ENCODE measurements around the gene ARFRP1. TPM values are rescaled to one million over a fixed set of nuclear protein-coding genes. Genes with fewer than 3 reads are reported as not detected.

ARFRP1 gene
- polyA plus RNA-seq, 1 experiment: 23.8 TPM

DNA sequence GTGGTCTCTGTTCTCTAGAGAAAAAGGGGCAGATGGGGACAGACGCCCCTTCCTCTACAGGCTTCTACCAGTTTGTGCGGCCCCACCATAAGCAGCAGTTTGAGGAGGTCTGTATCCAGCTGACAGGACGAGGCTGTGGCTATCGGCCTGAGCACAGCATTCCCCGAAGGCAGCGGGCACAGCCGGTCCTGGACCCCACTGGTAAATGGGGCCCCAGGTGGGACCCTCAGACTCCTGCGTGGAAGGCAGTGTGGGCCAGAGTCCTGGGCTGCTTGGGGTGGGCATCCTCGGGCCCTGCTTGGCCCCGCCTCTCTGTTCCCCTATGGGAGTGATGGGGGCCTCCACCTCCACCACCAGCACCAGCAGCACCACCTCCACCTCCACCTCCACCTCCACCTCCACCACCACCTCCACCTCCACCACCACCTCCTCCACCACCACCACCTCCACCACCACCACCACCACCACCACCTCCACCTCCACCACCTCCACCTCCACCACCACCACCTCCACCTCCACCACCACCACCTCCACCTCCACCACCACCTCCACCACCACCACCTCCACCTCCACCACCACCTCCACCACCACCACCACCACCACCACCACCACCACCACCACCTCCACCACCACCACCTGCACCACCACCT is 14.6 kb downstream of the ARFRP1 start:
- CTCF ChIA-PET: no interaction called here
- no peaks in the 10 kb centered on the region; the same call in 1 of the 2 replicates for H3K9me3 ChIP-seq (ENCODE audit: control insufficient read depth, insufficient read depth, low read length)
- H3K27ac ChIP-seq (ENCODE audit: low read depth, low read length): no peak overlapping the region
- POLR2A ChIA-PET: no interaction called here
- TF ChIP-seq, protein P1, sequence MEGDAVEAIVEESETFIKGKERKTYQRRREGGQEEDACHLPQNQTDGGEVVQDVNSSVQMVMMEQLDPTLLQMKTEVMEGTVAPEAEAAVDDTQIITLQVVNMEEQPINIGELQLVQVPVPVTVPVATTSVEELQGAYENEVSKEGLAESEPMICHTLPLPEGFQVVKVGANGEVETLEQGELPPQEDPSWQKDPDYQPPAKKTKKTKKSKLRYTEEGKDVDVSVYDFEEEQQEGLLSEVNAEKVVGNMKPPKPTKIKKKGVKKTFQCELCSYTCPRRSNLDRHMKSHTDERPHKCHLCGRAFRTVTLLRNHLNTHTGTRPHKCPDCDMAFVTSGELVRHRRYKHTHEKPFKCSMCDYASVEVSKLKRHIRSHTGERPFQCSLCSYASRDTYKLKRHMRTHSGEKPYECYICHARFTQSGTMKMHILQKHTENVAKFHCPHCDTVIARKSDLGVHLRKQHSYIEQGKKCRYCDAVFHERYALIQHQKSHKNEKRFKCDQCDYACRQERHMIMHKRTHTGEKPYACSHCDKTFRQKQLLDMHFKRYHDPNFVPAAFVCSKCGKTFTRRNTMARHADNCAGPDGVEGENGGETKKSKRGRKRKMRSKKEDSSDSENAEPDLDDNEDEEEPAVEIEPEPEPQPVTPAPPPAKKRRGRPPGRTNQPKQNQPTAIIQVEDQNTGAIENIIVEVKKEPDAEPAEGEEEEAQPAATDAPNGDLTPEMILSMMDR (IDR thresholded peaks at IDR 0.05; ENCODE audit: low read depth, low read length): no peak
- H3K27me3 ChIP-seq (ENCODE audit: control insufficient read depth, insufficient read depth, low read length): no peaks in the 10 kb centered on the region
- no peak for DNase-seq (ENCODE audit: low read depth, low spot score)
- H3K4me3 ChIP-seq (ENCODE audit: low read depth, low read length): no peak overlapping the region

DNA sequence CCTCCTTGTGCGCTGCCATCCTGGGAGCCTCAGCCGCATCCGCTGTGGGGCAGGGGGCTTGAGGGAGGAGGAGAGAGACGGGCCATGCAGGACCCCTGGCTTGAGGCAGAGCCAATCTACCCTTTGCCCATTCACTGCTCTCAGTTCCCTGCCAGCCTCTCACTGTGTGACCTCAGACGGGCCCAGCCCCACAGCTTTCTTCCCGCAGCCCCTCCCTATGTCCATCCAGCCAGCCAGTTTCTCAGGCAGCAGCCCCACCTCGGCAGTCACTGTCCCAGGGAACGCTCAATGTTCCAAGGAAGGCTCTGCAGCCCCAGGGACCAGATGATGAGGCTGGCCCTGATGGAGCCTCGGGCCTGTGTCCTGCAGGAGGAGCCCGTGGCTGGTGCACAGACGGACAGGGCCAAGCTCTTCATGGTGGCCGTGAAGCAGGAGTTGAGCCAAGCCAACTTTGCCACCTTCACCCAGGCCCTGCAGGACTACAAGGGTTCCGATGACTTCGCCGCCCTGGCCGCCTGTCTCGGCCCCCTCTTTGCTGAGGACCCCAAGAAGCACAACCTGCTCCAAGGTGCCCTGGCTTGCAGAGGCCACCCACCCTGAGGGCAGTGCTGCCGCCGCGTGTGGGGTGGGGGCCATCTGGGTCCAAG is 15.2 kb downstream of the ARFRP1 start:
- TF ChIP-seq, protein P1 (IDR thresholded peaks at IDR 0.05; ENCODE audit: low read depth, low read length): 0 out of 2 replicates have a peak, but pooled peaks have one; percentile 13
- no peak overlapping the region for H3K27ac ChIP-seq (ENCODE audit: low read depth, low read length)
- H3K9me3 ChIP-seq (ENCODE audit: control insufficient read depth, insufficient read depth, low read length): no peaks in the 10 kb centered on the region; the same call in 1 of the 2 replicates
- CTCF ChIA-PET: no interaction called here
- H3K27me3 ChIP-seq (ENCODE audit: control insufficient read depth, insufficient read depth, low read length): no peaks in the 10 kb centered on the region
- no peak for DNase-seq (ENCODE audit: low read depth, low spot score)
- H3K4me3 ChIP-seq (ENCODE audit: low read depth, low read length): no peak overlapping the region
- POLR2A ChIA-PET: interaction anchor here (1.0 to 1.2 kb wide), 2 partner anchors 10 to 39 kb away, joined by 4 to 6 read pairs; partner anchors contain the start of gene STMN3

DNA sequence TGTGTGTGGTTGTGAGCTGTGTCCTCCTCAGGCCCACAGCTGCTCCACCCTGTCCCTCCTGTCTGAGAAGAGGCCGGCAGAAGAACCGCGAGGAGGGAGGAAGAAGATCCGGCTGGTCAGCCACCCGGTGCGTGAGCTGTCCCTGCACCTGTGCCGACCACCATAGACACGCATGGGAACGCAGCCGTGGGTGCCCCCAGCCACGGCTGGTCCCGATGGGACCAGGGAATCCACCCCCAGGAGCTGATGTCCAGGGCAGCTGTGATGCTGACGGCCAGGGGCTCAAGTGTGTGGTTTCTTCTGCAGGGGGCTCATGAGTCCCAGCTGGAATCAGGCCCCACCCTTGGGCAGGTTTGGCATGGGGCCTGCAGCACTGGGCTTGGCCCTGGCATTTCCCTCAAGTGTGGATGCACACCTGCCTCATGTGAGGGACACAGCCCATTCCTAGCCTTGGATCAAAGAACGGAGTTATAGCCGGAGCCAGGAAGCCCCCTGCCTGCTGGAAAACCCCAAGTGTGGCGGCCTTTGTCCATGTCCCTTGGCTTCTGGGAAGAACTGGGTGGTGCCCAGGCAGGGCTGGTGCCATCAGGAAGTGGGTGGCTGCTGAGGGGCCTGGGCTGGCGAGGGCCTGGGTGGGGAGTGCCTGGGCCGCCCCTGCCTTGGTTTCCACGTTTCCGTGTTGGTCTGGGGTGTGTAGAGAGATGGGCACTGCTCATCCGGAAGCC is 15.9 kb downstream of the ARFRP1 start:
- Histone ChIP-seq H3K27me3 (ENCODE audit: control insufficient read depth, insufficient read depth, low read length) (no peaks in the 10 kb centered on the region), H3K4me3 (ENCODE audit: low read depth, low read length) (no peak overlapping the region), H3K27ac (ENCODE audit: low read depth, low read length) (no peak overlapping the region), H3K9me3 (ENCODE audit: control insufficient read depth, insufficient read depth, low read length) (no peaks in the 10 kb centered on the region; the same call in 1 of the 2 replicates)
- ChIA-PET POLR2A (interaction anchor here (1.0 to 1.2 kb wide), 2 partner anchors 9 to 39 kb away, joined by 4 to 6 read pairs; partner anchors contain the start of gene STMN3), CTCF (no interaction called here)
- no peak for DNase-seq (ENCODE audit: low read depth, low spot score)
- TF ChIP-seq, protein P1 (IDR thresholded peaks at IDR 0.05; ENCODE audit: low read depth, low read length): no peak

GRCh38 chr20:63690898-63691710 is 16.7 kb downstream of the ARFRP1 start:
- no peak for DNase-seq (ENCODE audit: low read depth, low spot score)
- TF ChIP-seq, protein P1 (IDR thresholded peaks at IDR 0.05; ENCODE audit: low read depth, low read length): no peak
- CTCF ChIA-PET: no interaction called here
- Histone ChIP-seq H3K9me3 (ENCODE audit: control insufficient read depth, insufficient read depth, low read length) (no peaks in the 10 kb centered on the region; the same call in 1 of the 2 replicates), H3K4me3 (ENCODE audit: low read depth, low read length) (no peak overlapping the region), H3K27ac (ENCODE audit: low read depth, low read length) (no peak overlapping the region), H3K27me3 (ENCODE audit: control insufficient read depth, insufficient read depth, low read length) (no peaks in the 10 kb centered on the region)
- POLR2A ChIA-PET: interaction anchor here (0.5 kb wide), 1 partner anchor 763 kb away, joined by 4 read pairs; no protein-coding TSS in a partner anchor
